Tibial nerve (tissue), 4 donors: ENCODE data around the gene OR52N1. TPM values are rescaled to one million over a fixed set of nuclear protein-coding genes. Genes with fewer than 3 reads are reported as not detected.

Experiments
- DNase-seq, 2 donors: peaks; one replicate each; pipeline ENCODE4 v3.0.0-alpha.2; 2019; ENCODE audit warnings: low spot score in 2 of 2
- H3K27ac ChIP-seq, 4 donors: fragments of 200-600 bp; sonication (generic) in 3 of 4; one replicate each; pipeline ENCODE4 v1.5.1; 2017 to 2019; ENCODE audit warnings: mild to moderate bottlenecking in 1 of 4
- H3K27me3 ChIP-seq, 2 donors: fragments of 200-600 bp; sonication (generic) in 1 of 2; one replicate each; pipeline versions ENCODE4 v1.5.1 to v1.6.0; 2017 to 2019
- H3K36me3 ChIP-seq, 3 donors: fragments of 200-600 bp; sonication (generic); one replicate each; pipeline ENCODE4 v1.5.1; 2018 to 2019
- H3K4me1 ChIP-seq, 4 donors: fragments of 200-600 bp; sonication (generic) in 3 of 4; one replicate each; pipeline ENCODE4 v1.5.1; 2017 to 2019
- H3K4me3 ChIP-seq, 4 donors: fragments of 200-600 bp; sonication (generic) in 3 of 4; one replicate each; pipeline ENCODE4 v1.5.1; 2017 to 2019; ENCODE audit warnings: mild to moderate bottlenecking in 1 of 4, moderate library complexity in 1 of 4
- H3K9me3 ChIP-seq, 4 donors: fragments of 200-600 bp; sonication (generic) in 3 of 4; one replicate each; pipeline ENCODE4 v1.5.1; 2017 to 2019
- EP300 ChIP-seq, 2 donors: sonication (generic); formaldehyde crosslinking; IDR thresholded peaks; one replicate each; pipeline ENCODE4 v1.6.1; 2017; ENCODE audit warnings: antibody characterized with exemption in 2 of 2, mild to moderate bottlenecking in 1 of 2
- POLR2A ChIP-seq, 2 donors: fragments of 450-650 bp; IDR thresholded peaks; one replicate each; pipeline ENCODE4 v1.6.1; 2017; ENCODE audit warnings: antibody characterized with exemption in 2 of 2, mild to moderate bottlenecking in 2 of 2, moderate library complexity in 2 of 2
- WGBS, 2 donors: methylation state at CpG; one replicate each; pipeline ENCODE4 v1.1.5; 2018; 5-methylcytosine and 5-hydroxymethylcytosine counted together
- total RNA-seq, 4 donors: library from RNA; depleted of rRNA; stranded (reverse); fragments of >200 nt; gene quantifications; one replicate each; pipeline ENCODE4 v1.1.0, GENCODE V29; 2016
- TF ChIP-seq, protein P1 (sequence below), 5 experiments: fragments of 200-600 bp in 3 of 5; fragments of 450-650 bp in 2 of 5; sonication (generic) in 3 of 5; IDR thresholded peaks; one replicate each; pipeline ENCODE4 v1.5.1; 2016 to 2019; ENCODE audit warnings: antibody characterized with exemption in 5 of 5, mild to moderate bottlenecking in 3 of 5, moderate library complexity in 2 of 5

Gene OR52N1
- total RNA-seq, 4 donors from 2014 or later = 0.30 TPM; not detected in 3

DNA sequence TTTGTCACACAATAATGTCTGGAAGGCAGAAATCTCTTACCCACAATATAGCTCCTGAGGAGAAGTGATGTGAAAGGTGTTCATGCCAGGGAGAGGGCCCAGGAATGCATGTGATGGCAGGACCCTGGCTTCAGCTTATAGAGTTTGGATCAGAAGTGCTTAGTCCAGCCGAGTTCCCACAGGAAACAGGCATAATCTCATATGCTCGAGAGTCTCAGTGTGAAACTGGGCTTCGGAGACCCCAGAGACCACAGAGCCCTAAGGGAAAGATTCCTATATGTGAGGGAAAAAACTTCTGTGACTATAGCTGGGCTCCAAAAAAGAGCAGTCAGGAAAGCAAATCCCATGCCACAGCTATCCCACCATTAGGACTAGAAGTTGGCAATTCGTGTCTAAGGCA lies 7.8 kb downstream of the OR52N1 start, which contains the start of gene OR52N5:
Gene OR52N5, minus strand, starts transcription at position 101 of the 400 bp plus-strand sequence. CDS start 4,721 bp downstream, outside the sequence.
- H3K36me3 ChIP-seq = no peaks in the 10 kb centered on the region
- H3K27ac ChIP-seq = no peak within 1 kb of the TSS
- no peaks in the 10 kb centered on the region for H3K27me3 ChIP-seq
- TF ChIP-seq POLR2A (IDR thresholded peaks at IDR 0.05) (no peak), EP300 (IDR thresholded peaks at IDR 0.05) (no peak)
- TF ChIP-seq, protein P1, sequence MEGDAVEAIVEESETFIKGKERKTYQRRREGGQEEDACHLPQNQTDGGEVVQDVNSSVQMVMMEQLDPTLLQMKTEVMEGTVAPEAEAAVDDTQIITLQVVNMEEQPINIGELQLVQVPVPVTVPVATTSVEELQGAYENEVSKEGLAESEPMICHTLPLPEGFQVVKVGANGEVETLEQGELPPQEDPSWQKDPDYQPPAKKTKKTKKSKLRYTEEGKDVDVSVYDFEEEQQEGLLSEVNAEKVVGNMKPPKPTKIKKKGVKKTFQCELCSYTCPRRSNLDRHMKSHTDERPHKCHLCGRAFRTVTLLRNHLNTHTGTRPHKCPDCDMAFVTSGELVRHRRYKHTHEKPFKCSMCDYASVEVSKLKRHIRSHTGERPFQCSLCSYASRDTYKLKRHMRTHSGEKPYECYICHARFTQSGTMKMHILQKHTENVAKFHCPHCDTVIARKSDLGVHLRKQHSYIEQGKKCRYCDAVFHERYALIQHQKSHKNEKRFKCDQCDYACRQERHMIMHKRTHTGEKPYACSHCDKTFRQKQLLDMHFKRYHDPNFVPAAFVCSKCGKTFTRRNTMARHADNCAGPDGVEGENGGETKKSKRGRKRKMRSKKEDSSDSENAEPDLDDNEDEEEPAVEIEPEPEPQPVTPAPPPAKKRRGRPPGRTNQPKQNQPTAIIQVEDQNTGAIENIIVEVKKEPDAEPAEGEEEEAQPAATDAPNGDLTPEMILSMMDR (IDR thresholded peaks at IDR 0.05) = no peak
- DNase-seq = no peak
- H3K4me1 ChIP-seq = no peaks in the 10 kb centered on the region
- no peak within 1 kb of the TSS for H3K4me3 ChIP-seq
- no peaks in the 10 kb centered on the region for H3K9me3 ChIP-seq
- WGBS, 2 donors = 46 to 55% methylated on average over 4 of the region's 4 CpGs

DNA sequence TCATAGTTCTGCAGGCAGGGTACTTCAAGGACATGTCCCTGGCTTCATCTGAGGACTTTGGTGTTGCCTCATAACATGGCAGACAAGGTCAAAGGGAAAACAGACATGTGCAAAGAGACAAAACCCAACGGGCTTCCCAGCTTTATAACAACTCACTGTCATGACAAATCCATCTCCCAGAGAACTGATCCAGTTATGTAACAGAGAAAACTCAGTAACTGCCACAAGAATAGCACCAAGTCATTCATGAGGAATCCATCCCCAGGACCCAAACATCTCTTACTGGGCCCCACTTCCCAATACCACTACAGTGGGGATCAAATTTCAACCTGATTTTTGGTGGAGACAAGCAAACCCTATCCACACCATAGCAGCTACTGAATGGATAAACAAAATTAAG lies 24.0 kb downstream of the OR52N1 start:
- WGBS, 2 donors = 57 to 60% methylated on average over 1 of the region's 1 CpG
- H3K9me3 ChIP-seq = no peaks in the 10 kb centered on the region
- no peak overlapping the region for H3K4me3 ChIP-seq
- H3K4me1 ChIP-seq = no peaks in the 10 kb centered on the region
- no peaks in the 10 kb centered on the region for H3K36me3 ChIP-seq
- no peak for TF ChIP-seq POLR2A (IDR thresholded peaks at IDR 0.05)
- TF ChIP-seq EP300 (IDR thresholded peaks at IDR 0.05) = no peak
- TF ChIP-seq, protein P1 (IDR thresholded peaks at IDR 0.05) = no peak
- no peaks in the 10 kb centered on the region for H3K27me3 ChIP-seq
- H3K27ac ChIP-seq = no peak overlapping the region
- no peak for DNase-seq

DNA sequence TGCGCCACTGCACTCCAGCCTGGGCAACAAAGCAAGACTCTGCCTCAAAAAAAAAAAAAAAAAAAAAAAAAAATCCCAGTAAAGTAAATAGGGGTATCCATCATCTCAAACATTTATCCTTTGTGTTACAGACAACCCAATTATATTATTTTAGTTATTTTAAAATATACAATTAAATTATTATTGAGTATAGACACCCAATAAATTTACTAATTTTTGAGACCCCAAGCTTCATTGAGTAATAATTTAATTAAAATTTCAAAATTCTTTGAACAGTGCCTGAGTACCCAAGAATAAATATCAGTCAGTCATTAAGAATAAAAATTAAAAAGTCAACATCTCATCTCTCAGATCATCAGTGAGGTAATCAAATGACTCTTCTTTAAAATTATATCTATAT lies 37.1 kb downstream of the OR52N1 start, which contains the start of gene OR52N4:
Gene OR52N4, plus strand, starts transcription at position 301 of the 400 bp plus-strand sequence. CDS start 498 bp downstream, outside the sequence.
- no peak within 1 kb of the TSS for H3K27ac ChIP-seq
- 94% methylated on average over 1 of the region's 1 CpG for WGBS, 2 donors
- no peak for DNase-seq
- no peaks in the 10 kb centered on the region for H3K27me3 ChIP-seq
- no peaks in the 10 kb centered on the region for H3K9me3 ChIP-seq
- TF ChIP-seq POLR2A (IDR thresholded peaks at IDR 0.05) = no peak
- TF ChIP-seq EP300 (IDR thresholded peaks at IDR 0.05) = no peak
- TF ChIP-seq, protein P1 (IDR thresholded peaks at IDR 0.05) = no peak
- H3K4me3 ChIP-seq = no peak within 1 kb of the TSS
- no peaks in the 10 kb centered on the region for H3K36me3 ChIP-seq
- no peaks in the 10 kb centered on the region for H3K4me1 ChIP-seq

DNA sequence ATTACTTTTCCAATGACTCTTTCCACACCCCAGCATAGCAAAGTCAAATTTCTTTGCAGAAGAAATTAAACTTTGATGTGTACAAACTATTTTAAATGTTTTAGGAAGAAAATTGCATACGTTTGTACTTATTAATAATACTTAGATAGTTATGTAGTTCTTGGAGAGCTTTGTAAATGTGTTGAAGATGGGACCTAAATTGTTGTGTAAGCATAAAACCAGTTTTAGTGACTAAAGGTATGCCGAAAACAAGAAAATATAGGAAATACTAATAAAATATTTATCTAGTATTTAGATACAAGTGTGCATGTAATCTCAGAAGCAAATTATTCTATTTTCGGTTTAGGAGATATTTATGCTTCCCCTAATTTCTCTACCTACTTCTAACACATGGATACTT lies 41.2 kb downstream of the OR52N1 start:
- Histone ChIP-seq H3K4me1 (no peaks in the 10 kb centered on the region), H3K27ac (no peak overlapping the region), H3K36me3 (no peaks in the 10 kb centered on the region), H3K9me3 (no peaks in the 10 kb centered on the region), H3K27me3 (no peaks in the 10 kb centered on the region), H3K4me3 (no peak overlapping the region)
- DNase-seq = no peak
- 79 to 85% methylated on average over 3 of the region's 3 CpGs for WGBS, 2 donors
- no peak for TF ChIP-seq POLR2A (IDR thresholded peaks at IDR 0.05)
- no peak for TF ChIP-seq EP300 (IDR thresholded peaks at IDR 0.05)
- TF ChIP-seq, protein P1 (IDR thresholded peaks at IDR 0.05) = no peak

DNA sequence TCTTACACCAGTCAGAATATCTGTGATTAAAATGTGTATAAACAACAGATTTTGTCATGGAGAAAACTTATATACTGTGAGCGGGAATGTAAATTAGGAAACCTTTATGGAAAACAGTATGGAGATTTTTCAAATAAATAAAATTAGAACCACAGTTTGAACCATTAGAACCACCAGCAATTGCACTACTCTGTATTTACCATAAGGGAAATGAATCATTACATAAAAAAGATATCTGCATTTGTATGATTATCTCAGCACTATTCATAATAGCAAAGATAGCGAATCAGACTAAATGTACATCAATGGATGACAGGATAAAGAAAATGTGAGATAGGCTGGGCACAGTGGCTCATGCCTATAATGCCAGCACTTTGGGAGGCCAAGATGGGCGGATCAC lies 44.5 kb downstream of the OR52N1 start:
- Histone ChIP-seq H3K27ac (no peak overlapping the region), H3K9me3 (peaks cover 0 to 21% (median 0%) of the 10 kb centered on the region in 4 donors), H3K27me3 (no peaks in the 10 kb centered on the region), H3K4me3 (no peak overlapping the region), H3K4me1 (no peaks in the 10 kb centered on the region), H3K36me3 (no peaks in the 10 kb centered on the region)
- 65 to 75% methylated on average over 3 of the region's 3 CpGs for WGBS, 2 donors
- no peak for DNase-seq
- TF ChIP-seq POLR2A (IDR thresholded peaks at IDR 0.05) = no peak
- TF ChIP-seq, protein P1 (IDR thresholded peaks at IDR 0.05) = no peak
- no peak for TF ChIP-seq EP300 (IDR thresholded peaks at IDR 0.05)
